HepG2 (cell line): ENCODE measurements around the gene LDAH. TPM values are rescaled to one million over a fixed set of nuclear protein-coding genes. Genes with fewer than 3 reads are reported as not detected.

Source experiments
- ATAD3A ChIP-seq: sonication (generic); formaldehyde crosslinking; IDR thresholded peaks from 2 replicates; pipeline ENCODE4 v1.4.0; 2020; ENCODE audit warnings: missing genetic modification reagents
- CC2D1A ChIP-seq: sonication (generic); formaldehyde crosslinking; IDR thresholded peaks from 2 replicates; pipeline ENCODE4 v1.8.1; 2023; ENCODE audit warnings: mild to moderate bottlenecking, missing genetic modification reagents
- HOXD1 ChIP-seq: sonication (generic); formaldehyde crosslinking; IDR thresholded peaks from 2 replicates; pipeline ENCODE4 v1.5.0; 2020; ENCODE audit warnings: missing genetic modification reagents
- MEF2D ChIP-seq: sonication (generic); formaldehyde crosslinking; IDR thresholded peaks from 2 replicates; pipeline ENCODE4 v1.5.1; 2020; ENCODE audit warnings: mild to moderate bottlenecking, missing genetic modification reagents
- MXI1 ChIP-seq: IDR thresholded peaks from 3 replicates; pipeline ENCODE4 v1.6.1; 2012; ENCODE audit warnings: low read depth, low read length, inconsistent platforms, borderline replicate concordance
- PATZ1 ChIP-seq: sonication (generic); formaldehyde crosslinking; IDR thresholded peaks from 2 replicates; pipeline ENCODE4 v1.4.0; 2020; ENCODE audit warnings: missing genetic modification reagents
- SNAI1 ChIP-seq: sonication (generic); formaldehyde crosslinking; IDR thresholded peaks from 2 replicates; pipeline ENCODE4 v1.5.0; 2020; ENCODE audit warnings: mild to moderate bottlenecking, missing genetic modification reagents, borderline replicate concordance
- SRSF1 ChIP-seq: fragments of 200-400 bp; formaldehyde crosslinking; optimal IDR thresholded peaks from 2 replicates; pipeline ENCODE3; 2017; ENCODE audit warnings: mild to moderate bottlenecking, low read depth, low read length, moderate library complexity
- ZNF577 ChIP-seq: sonication (generic); formaldehyde crosslinking; IDR thresholded peaks from 2 replicates; pipeline ENCODE4 v1.4.0; 2020; ENCODE audit warnings: mild to moderate bottlenecking, low read depth, missing genetic modification reagents, borderline replicate concordance
- polyA plus RNA-seq, 8 experiments: library from polyadenylated mRNA; depleted of rRNA in 3 of 8; stranded (reverse) in 7 of 8; unstranded in 1 of 8; fragments of >200 nt; fragmentation: Illumina TruSeq in 4 of 8; extraction: Trizol in 4 of 8; gene quantifications; 2 replicates each; pipeline versions ENCODE4 v1.2.1 to v1.2.3, GENCODE V29; 2011 to 2016; ENCODE audit warnings: low read depth in 4 of 8, missing spikeins in 1 of 8, mixed read lengths in 1 of 8; ENCODE audit not compliant: insufficient read depth in 1 of 8
- total RNA-seq, 5 experiments: library from RNA; depleted of rRNA; stranded (reverse); fragments of >200 nt; fragmentation: Illumina TruSeq; extraction: Trizol; gene quantifications; 2 replicates each; pipeline ENCODE4 v1.2.3, GENCODE V29; 2016; ENCODE audit warnings: low read depth in 1 of 5
- TF ChIP-seq, protein P1 (sequence below): sonication (generic); formaldehyde crosslinking; conservative IDR thresholded peaks from 2 replicates; pipeline ENCODE4 v1.8.1; 2023; ENCODE audit warnings: missing genetic modification reagents

LDAH gene
- total and polyA plus RNA-seq, 2 of the 13 experiments (the other 11 are each of a cell fraction or from before 2014, with no cell fraction given) = 28.8 to 46.2 TPM

DNA sequence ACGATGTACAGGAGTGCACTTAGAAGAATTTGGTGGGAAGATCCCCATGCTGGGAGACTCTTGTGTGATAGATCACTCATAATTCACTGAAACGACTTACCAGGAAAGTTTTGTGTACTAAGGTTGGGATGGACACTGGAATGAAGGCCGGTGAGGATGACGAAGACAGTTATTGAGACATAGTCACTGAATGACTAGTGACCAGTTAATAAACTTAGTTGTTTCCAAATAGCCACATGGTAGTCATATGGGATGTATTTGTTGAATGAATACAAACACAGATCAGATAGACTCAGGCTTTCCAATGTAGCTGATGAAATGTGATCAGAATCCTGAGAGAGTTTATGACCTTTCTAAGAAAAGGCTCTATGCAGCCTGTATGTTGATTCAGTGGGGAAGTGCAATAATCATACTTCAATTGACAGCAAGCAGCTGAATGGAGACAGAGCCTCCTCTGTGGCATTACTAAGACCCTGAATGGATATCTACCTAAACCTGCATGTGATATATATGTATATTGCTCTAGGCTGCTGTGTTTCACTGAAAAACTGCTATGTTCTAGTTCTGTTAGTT, 135.6 kb downstream of the LDAH start (continued):
- TF ChIP-seq, protein P1, sequence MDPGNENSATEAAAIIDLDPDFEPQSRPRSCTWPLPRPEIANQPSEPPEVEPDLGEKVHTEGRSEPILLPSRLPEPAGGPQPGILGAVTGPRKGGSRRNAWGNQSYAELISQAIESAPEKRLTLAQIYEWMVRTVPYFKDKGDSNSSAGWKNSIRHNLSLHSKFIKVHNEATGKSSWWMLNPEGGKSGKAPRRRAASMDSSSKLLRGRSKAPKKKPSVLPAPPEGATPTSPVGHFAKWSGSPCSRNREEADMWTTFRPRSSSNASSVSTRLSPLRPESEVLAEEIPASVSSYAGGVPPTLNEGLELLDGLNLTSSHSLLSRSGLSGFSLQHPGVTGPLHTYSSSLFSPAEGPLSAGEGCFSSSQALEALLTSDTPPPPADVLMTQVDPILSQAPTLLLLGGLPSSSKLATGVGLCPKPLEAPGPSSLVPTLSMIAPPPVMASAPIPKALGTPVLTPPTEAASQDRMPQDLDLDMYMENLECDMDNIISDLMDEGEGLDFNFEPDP (CRISPR knock-in tag) = no peak
- no peak for TF ChIP-seq ATAD3A
- no peak for TF ChIP-seq HOXD1 (CRISPR knock-in tag)
- TF ChIP-seq CC2D1A (CRISPR knock-in tag) = no peak
- no peak for TF ChIP-seq SRSF1
- TF ChIP-seq ZNF577 (CRISPR knock-in tag) = no peak
- no peak for TF ChIP-seq MEF2D (CRISPR knock-in tag)
- TF ChIP-seq MXI1 = no peak
- TF ChIP-seq SNAI1 = no peak
- no peak for TF ChIP-seq PATZ1 (CRISPR knock-in tag)
